Measurements from ENCODE around the gene LCN10.

DNA sequence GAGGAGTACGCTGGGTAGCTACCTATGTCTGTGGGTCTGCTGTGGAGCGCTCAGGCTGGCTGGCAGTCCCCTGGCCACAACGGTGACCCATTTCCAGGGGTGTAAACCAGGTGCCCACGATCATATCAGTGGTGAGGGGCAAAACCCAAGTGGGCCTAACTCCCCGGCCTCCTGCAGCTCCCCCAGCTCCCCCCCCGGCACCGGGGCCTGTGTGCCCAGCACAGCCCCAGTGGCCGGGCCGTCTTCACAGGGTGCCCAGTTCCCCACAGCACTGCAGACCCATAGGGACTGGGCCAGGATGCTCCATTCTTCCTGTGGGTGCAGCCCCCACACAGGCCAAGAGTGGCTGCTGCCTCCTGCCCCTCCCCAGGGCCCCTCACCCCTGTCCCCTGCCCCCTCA, 16.3 kb upstream of the LCN10 start:
- TF ChIP-seq, protein P1, sequence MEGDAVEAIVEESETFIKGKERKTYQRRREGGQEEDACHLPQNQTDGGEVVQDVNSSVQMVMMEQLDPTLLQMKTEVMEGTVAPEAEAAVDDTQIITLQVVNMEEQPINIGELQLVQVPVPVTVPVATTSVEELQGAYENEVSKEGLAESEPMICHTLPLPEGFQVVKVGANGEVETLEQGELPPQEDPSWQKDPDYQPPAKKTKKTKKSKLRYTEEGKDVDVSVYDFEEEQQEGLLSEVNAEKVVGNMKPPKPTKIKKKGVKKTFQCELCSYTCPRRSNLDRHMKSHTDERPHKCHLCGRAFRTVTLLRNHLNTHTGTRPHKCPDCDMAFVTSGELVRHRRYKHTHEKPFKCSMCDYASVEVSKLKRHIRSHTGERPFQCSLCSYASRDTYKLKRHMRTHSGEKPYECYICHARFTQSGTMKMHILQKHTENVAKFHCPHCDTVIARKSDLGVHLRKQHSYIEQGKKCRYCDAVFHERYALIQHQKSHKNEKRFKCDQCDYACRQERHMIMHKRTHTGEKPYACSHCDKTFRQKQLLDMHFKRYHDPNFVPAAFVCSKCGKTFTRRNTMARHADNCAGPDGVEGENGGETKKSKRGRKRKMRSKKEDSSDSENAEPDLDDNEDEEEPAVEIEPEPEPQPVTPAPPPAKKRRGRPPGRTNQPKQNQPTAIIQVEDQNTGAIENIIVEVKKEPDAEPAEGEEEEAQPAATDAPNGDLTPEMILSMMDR (IDR thresholded peaks at IDR 0.05): no peak
- TF ChIP-seq POLR2AphosphoS5 (IDR thresholded peaks at IDR 0.05): no peak
- TF ChIP-seq EP300 (IDR thresholded peaks at IDR 0.05): no peak
- no peak for TF ChIP-seq POLR2A (IDR thresholded peaks at IDR 0.05; ENCODE audit: low read depth)

Data from esophagus muscularis mucosa (tissue), 4 donors.